Activated T-helper 1 cell treated with anti-CD3 and anti-CD28 coated beads, Interleukin-2, amount 50 U/mL, for 16 hours (primary cell): ENCODE results near the gene IL1RAP.

Experiments used
- DNase-seq, 2 donors: peaks; one replicate each; pipeline ENCODE4 v3.0.0-alpha.2; 2020; ENCODE audit warnings: low read depth in 1 of 2, low spot score in 1 of 2

Gene IL1RAP

GRCh38 chr3:190539526-190539925, 25.6 kb downstream of the IL1RAP start:
- no peak for DNase-seq

GRCh38 chr3:190541008-190541407, 27.1 kb downstream of the IL1RAP start:
- DNase-seq = no peak

DNA sequence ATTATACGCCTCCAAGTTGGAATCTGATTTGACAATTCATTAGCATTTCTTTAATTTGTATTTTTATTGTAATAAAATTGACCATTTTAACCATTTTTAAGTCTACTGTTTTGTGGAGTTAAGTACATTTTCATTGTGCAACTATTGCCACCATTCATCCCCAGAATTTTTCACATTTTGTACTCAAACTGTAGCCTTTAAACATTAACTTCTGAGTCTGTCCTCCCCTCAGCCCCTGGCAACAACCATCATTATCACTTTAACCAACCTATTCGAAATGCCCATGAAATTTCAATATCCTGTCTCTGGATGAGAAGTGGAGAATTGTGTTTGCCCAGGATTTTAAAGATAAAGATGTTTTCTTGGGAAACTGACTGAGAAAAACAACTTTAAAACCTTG, 27.7 kb downstream of the IL1RAP start:
- DNase-seq = no peak

GRCh38 chr3:190542846-190543245, 29.0 kb downstream of the IL1RAP start:
- no peak for DNase-seq

GRCh38 chr3:190543671-190544070, 29.8 kb downstream of the IL1RAP start:
- no peak for DNase-seq

DNA sequence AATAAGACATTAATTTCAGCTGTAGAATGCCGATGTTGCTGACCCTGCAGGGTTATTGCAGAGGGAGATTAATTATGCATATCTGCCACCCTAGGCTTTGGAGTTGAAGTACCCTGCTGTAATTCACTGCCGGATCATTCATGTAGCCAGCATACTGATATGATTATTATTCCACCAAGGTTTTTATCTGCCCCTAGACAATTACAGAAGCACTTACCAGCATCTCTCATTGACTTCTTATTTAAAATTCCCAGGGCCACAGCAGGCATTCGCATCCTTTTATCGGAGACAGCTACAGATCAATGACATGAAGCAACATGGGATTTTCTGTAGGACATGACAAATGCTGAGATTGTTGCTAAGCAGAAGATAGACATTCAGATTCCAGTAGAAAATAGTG, 31.3 kb downstream of the IL1RAP start:
- no peak for DNase-seq

DNA sequence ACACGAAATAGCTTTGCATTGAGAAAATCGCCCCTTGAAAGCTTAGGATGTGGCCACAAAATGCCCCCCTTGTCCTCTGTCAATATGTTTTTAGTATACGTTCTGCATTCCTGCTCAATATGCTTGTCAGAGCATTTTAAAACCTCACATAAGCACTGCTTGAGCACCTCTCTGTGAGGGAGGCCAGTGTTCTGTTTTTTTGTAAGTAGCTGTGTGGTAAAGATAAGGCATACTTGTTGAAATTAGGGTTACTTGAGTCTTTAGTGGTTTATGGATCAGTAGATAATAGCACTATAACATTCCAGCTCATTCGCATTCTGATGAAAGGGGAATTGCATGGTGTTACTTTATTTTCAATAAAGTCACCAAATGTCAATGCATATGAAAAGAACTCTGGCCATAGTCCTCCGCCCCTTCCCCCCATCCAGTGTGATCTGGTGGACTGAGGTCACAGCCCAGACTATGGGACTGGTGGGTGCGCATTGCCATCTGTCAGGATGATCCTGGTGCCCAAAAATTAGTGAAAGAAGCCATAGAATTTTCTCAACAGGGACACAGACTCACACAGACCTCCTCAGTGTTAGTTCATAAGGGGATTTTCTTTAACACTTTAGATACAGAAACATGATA, 33.1 kb downstream of the IL1RAP start:
- DNase-seq = no peak

- DNase-seq = no peak
These were observed 34.3 kb downstream of the IL1RAP start for GRCh38 chr3:190548031-190548656.

- DNase-seq = no peak
These were observed 38.1 kb downstream of the IL1RAP start for GRCh38 chr3:190552021-190552420.

DNA sequence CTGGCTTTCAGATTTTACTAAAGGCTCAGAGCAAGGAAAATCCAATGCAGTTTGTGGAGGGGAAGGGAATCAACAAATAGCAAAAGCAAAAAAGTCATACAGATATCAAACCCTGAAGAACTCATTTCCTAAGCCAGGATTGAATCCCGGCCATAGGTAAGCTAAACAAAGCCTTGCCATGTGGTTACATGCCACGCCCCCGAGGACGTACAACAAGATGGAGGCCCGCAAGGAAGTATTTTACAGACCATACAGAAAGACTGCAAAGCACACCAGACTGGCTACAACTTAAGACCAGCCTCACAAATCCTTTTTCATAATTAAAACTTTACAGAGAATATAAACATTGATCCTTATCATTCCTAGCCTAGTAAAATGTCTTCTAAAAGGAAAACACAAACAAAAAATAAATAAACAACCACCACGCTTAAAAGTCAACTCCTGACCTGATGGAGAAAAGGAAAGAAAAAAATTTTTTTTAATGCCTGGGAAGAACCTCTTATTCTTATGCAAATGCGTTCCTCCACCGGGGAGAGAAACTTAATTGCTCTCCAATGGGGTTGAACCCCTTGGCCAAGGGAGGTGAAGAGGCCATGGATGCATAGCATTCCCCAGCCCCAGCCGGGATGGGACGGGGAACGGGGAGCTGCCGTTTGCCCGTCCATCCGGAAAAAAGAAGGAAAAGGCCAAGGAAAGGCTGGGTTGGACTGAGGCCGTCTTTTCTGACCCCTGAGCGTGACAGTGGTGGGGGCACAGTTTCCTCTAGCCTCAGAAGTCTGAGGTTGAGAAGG, 39.3 kb downstream of the IL1RAP start:
- no peak for DNase-seq

GRCh38 chr3:190554197-190554596, 40.3 kb downstream of the IL1RAP start:
- no peak for DNase-seq

GRCh38 chr3:190556351-190556750, 42.5 kb downstream of the IL1RAP start:
- no peak for DNase-seq

DNA sequence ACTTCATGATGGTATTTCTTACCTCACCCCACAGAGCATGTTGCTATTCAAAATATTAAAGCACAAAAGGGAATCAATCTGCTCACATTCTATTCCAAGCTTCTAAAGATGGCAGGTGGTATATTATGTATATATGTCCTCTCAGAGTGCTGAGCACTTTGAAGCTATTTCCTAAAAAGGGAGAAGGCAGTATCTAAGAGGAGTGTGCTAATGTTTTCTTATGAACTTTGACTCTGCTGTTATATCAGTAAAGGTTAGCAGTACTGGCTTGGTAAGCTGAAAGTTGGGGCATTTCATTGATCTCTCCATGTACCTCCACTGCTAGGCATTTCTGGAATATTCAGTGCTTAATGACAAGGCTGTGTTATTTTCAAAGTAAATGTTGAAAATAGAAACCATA, 43.4 kb downstream of the IL1RAP start:
- DNase-seq = no peak

- no peak for DNase-seq
These were observed 44.4 kb downstream of the IL1RAP start for GRCh38 chr3:190558316-190558715.

DNA sequence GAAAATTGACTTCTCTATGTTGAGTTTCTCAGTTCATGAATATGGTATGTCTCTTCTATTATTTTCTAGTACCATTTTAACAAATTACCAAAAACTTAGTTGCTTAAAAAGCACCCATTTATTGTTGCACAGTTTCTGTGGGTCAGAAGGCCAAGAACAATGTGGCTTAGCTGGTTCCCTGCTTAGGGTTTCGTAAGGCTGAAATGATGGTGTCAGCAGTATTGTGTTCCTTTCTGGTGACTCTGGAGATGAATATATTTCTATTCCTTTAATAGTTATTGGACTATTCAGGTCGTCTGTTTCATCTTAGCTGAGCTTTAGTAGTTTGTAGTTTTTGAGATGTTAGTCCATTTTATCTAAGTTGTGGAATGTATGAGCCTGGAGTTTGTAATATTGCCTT, 44.9 kb downstream of the IL1RAP start:
- DNase-seq = no peak

DNA sequence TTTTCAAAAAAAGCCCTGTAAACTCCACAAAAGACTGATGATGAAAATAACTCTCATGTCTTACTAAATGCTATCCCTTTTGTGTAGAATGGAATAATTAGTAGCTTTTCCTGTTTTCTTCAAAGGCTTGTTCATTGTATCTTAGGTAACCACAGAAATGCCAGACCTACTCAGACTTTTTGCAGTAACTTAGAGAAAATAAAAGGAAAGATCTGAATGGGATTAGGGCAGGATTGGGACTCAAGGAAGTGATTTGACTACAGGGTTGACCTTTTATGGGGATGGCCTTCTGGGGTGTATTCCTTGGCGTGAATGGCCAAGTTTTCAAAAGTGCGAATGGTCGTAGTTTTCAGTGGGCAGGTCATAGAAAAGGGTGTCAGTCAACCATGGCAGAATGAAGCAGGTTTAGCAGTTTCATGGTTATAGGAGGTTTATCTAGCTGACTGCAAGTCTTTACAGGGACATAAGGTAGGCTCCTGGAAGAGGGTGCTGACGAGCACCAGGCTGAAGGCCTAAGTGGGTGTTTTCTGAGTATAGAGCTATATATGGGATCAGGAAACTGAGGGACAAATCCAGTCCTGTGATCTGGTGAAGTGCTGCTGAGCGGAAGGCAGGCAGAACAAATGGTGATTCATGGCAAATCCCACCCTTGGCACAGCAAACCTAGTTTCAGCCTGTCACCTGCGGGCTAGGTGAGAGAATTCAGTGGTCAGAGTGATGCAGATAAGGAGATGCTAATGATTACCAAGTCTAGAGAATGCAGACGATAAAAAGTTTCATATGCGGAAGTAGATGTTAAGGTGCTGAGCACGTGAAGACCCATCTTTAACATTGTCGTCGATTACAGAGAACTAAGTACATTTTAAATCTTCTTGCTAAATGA, 46.4 kb downstream of the IL1RAP start:
- no peak for DNase-seq

DNA sequence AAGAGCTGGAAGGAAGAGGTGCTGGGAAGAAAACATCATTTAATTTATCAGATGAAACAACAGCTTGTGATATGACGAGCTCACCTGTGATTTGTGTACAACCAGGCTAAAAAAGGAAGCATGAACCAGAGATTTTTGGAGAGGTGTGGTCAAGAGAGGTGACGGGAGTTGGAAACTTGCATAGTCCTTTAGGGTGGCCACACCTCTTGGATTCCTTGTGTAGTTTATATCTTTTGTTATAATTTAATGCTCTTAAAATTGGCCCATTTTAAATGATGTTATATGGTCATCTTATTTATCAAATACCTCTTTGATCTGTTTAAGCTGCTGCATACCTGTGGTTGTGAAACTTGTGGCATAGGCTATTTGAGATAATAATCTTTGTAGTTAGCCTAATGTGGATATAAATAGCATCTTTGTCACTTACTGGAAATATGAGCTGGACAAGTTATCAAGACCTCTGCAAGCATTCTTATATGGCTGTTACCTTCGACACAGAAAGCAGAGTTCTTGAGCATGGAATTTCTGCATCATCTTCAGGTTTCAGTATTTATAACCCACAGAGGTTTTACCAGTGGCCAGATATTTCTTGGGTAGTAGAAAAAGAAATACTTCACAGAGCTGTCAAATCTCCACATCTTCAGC, 49.1 kb downstream of the IL1RAP start:
- no peak for DNase-seq

- no peak for DNase-seq
These were observed 50.3 kb downstream of the IL1RAP start for GRCh38 chr3:190564175-190564574.

- DNase-seq = no peak
These were observed 52.4 kb downstream of the IL1RAP start for GRCh38 chr3:190566043-190566933.

- no peak for DNase-seq
These were observed 54.2 kb downstream of the IL1RAP start for GRCh38 chr3:190568036-190568435.
